IMR-90 (cell line): ENCODE results near the gene WARS2. TPM values are rescaled to one million over a fixed set of nuclear protein-coding genes. Genes with fewer than 3 reads are reported as not detected.

ENCODE experiments used
- ATAC-seq: fragments of 200-7000 bp; cut with Tn5 transposase; 2 replicates; pipeline ENCODE4 v1.9.1; 2020; ENCODE audit warnings: low read depth, mild to moderate bottlenecking, moderate library complexity
- BruUV-seq: library from RNA; stranded (reverse); fragments of 400-500 nt; replicated peaks from 2 replicates; lab custom pipeline; 2021; lab: Mats Ljungman, UMichigan
- CTCF ChIA-PET: fragments of 300-600 bp; formaldehyde crosslinking; extraction: SDS; loops from one replicate; lab custom pipeline; 2021; ENCODE audit warnings: antibody characterized with exemption; lab: Yijun Ruan, JAX
- POLR2A ChIA-PET: fragments of 300-600 bp; sonication (Branson Sonifier 250); formaldehyde crosslinking; loops from one replicate; lab custom pipeline; 2022; ENCODE audit warnings: antibody characterized with exemption; ENCODE audit not compliant: unreplicated experiment; lab: Charles Lee
- DNase-seq: peaks from one replicate; pipeline ENCODE4 v3.0.0; 2013
- H2AFZ ChIP-seq: replicated peaks from 2 replicates; pipeline ENCODE3; 2013; ENCODE audit warnings: low read length, mild to moderate bottlenecking; ENCODE audit not compliant: poor library complexity
- H2AK5ac ChIP-seq: 2 replicates; pipeline ENCODE4 v1.6.1; 2013; ENCODE audit warnings: low read depth, low read length, inconsistent platforms
- H2AK9ac ChIP-seq: replicated peaks from 2 replicates; pipeline ENCODE3; 2013; ENCODE audit warnings: mild to moderate bottlenecking, low read depth, low read length, moderate library complexity; ENCODE audit not compliant: poor library complexity
- H2BK120ac ChIP-seq: 2 replicates; pipeline ENCODE4 v1.6.1; 2013; ENCODE audit warnings: low read depth, low read length, inconsistent platforms
- H2BK15ac ChIP-seq: 3 replicates; pipeline ENCODE4 v1.6.1; 2013; ENCODE audit warnings: low read depth, low read length, inconsistent platforms
- H2BK20ac ChIP-seq: 2 replicates; pipeline ENCODE4 v1.6.1; 2013; ENCODE audit warnings: low read depth, mild to moderate bottlenecking, inconsistent platforms, low read length, moderate library complexity
- H2BK5ac ChIP-seq: 2 replicates; pipeline ENCODE4 v1.6.1; 2013; ENCODE audit warnings: mild to moderate bottlenecking, low read depth, low read length, inconsistent platforms; ENCODE audit not compliant: poor library complexity, severe bottlenecking
- H3K14ac ChIP-seq: replicated peaks from 2 replicates; pipeline ENCODE4 v1.6.1; 2013; ENCODE audit warnings: low read depth, low read length, inconsistent platforms
- H3K18ac ChIP-seq: 2 replicates; pipeline ENCODE4 v1.6.1; 2013; ENCODE audit warnings: low read depth, low read length, control low read depth
- H3K23ac ChIP-seq: 2 replicates; pipeline ENCODE4 v1.6.1; 2013; ENCODE audit warnings: low read depth, low read length, inconsistent platforms
- H3K27ac ChIP-seq: 2 replicates; pipeline ENCODE4 v1.5.1; 2013; ENCODE audit warnings: mild to moderate bottlenecking, control low read depth, low read length; ENCODE audit not compliant: insufficient read depth
- H3K27me3 ChIP-seq: 2 replicates; pipeline ENCODE4 v1.6.1; 2013; ENCODE audit warnings: low read length; ENCODE audit not compliant: control insufficient read depth, insufficient read depth
- H3K36me3 ChIP-seq: 2 replicates; pipeline ENCODE4 v1.6.1; 2013; ENCODE audit warnings: low read length, mixed read lengths; ENCODE audit not compliant: control insufficient read depth, insufficient read depth
- H3K4ac ChIP-seq: 2 replicates; pipeline ENCODE4 v1.6.1; 2013; ENCODE audit warnings: low read depth, low read length, inconsistent platforms
- H3K4me1 ChIP-seq: 2 replicates; pipeline ENCODE4 v1.6.1; 2013; ENCODE audit warnings: low read length, mixed read lengths; ENCODE audit not compliant: control insufficient read depth, insufficient read depth
- H3K4me2 ChIP-seq: 2 replicates; pipeline ENCODE4 v1.6.1; 2013; ENCODE audit warnings: low read depth, mild to moderate bottlenecking, control low read depth, low read length, moderate library complexity
- H3K4me3 ChIP-seq: 2 replicates; pipeline ENCODE4 v1.5.1; 2013; ENCODE audit warnings: low read depth, mild to moderate bottlenecking, control low read depth, low read length, moderate library complexity; ENCODE audit not compliant: insufficient read depth
- H3K56ac ChIP-seq: 2 replicates; pipeline ENCODE4 v1.6.1; 2013; ENCODE audit warnings: low read length, inconsistent platforms; ENCODE audit not compliant: insufficient read depth; ENCODE audit errors: extremely low read depth
- H3K79me1 ChIP-seq, 2 experiments: 2 replicates each; pipeline ENCODE4 v1.6.1; 2013; ENCODE audit warnings: low read length in 2 of 2, inconsistent platforms in 1 of 2, low read depth in 1 of 2
- H3K9ac ChIP-seq: 2 replicates; pipeline ENCODE4 v1.6.1; 2013; ENCODE audit warnings: low read depth, low read length, control low read depth
- H3K9me1 ChIP-seq: 2 replicates; pipeline ENCODE4 v1.6.1; 2013; ENCODE audit warnings: low read length, inconsistent platforms; ENCODE audit not compliant: insufficient read depth
- H3K9me3 ChIP-seq: 2 replicates; pipeline ENCODE4 v1.6.1; 2013; ENCODE audit warnings: low read length; ENCODE audit not compliant: control insufficient read depth, insufficient read depth
- H4K20me1 ChIP-seq: 2 replicates; pipeline ENCODE4 v1.6.1; 2013; ENCODE audit warnings: low read length, inconsistent platforms; ENCODE audit not compliant: insufficient read depth
- H4K5ac ChIP-seq: 2 replicates; pipeline ENCODE4 v1.6.1; 2013; ENCODE audit warnings: mild to moderate bottlenecking, low read depth, low read length, control low read depth
- H4K8ac ChIP-seq, 2 experiments: 2 replicates each; pipeline ENCODE4 v1.6.1; 2013; ENCODE audit warnings: low read depth in 2 of 2, low read length in 2 of 2, control low read depth in 1 of 2, inconsistent platforms in 1 of 2
- H4K91ac ChIP-seq: 2 replicates; pipeline ENCODE4 v1.6.1; 2013; ENCODE audit warnings: low read depth, low read length, inconsistent platforms; ENCODE audit not compliant: insufficient read depth
- BHLHE40 ChIP-seq: fragments of 150-350 bp; IDR thresholded peaks from 2 replicates; pipeline ENCODE4 v1.6.1; 2016; ENCODE audit warnings: mild to moderate bottlenecking, low read depth, low read length
- CEBPB ChIP-seq: IDR thresholded peaks from 2 replicates; pipeline ENCODE4 v1.6.1; 2012; ENCODE audit warnings: low read depth, low read length, improper control_type of control experiment
- MAZ ChIP-seq: IDR thresholded peaks from 2 replicates; pipeline ENCODE4 v1.6.1; 2012; ENCODE audit warnings: low read depth, mild to moderate bottlenecking, low read length, improper control_type of control experiment, moderate library complexity, borderline replicate concordance
- NFE2L2 ChIP-seq: fragments of 150-350 bp; IDR thresholded peaks from 2 replicates; pipeline ENCODE4 v1.6.1; 2016; ENCODE audit warnings: low read depth, mild to moderate bottlenecking, low read length
- POLR2A ChIP-seq: IDR thresholded peaks from 2 replicates; pipeline ENCODE4 v1.6.1; 2012; ENCODE audit warnings: mild to moderate bottlenecking, low read depth, low read length
- RAD21 ChIP-seq: IDR thresholded peaks from 2 replicates; pipeline ENCODE4 v1.6.1; 2012; ENCODE audit warnings: low read length, improper control_type of control experiment
- RCOR1 ChIP-seq: IDR thresholded peaks from 2 replicates; pipeline ENCODE4 v1.6.1; 2012; ENCODE audit warnings: mild to moderate bottlenecking, low read length, improper control_type of control experiment; ENCODE audit not compliant: insufficient replicate concordance
- SMC3 ChIP-seq: fragments of 150-350 bp; IDR thresholded peaks from 2 replicates; pipeline ENCODE4 v1.6.1; 2016; ENCODE audit warnings: low read depth, mild to moderate bottlenecking, antibody characterized with exemption, low read length, moderate library complexity
- WGBS, 2 experiments: methylation state at CpG; one replicate each; pipeline versions ENCODE4 v1.1.5 to v1.1.7; 2013; ENCODE audit warnings: missing lambda C conversion rate in 2 of 2; ENCODE audit not compliant: insufficient read length in 1 of 2; ENCODE audit errors: extremely low coverage in 2 of 2; 5-methylcytosine and 5-hydroxymethylcytosine counted together
- dilution Hi-C: fragments of 300-500 bp; cut with HindIII; formaldehyde crosslinking; loops from one replicate; pipeline ENCODE4 v1.14.3; 2018; ENCODE audit warnings: low sequenced_read_pairs; ENCODE audit not compliant: unreplicated experiment
- in situ Hi-C: fragments of 300-500 bp; cut with MboI; formaldehyde crosslinking; loops from 3 replicates; pipeline ENCODE4 v1.14.3; 2019; ENCODE audit warnings: low sequenced_read_pairs, inconsistent platforms, mixed read lengths
- intact Hi-C: fragments of 100-400 bp; cut with micrococcal nuclease; formaldehyde crosslinking; loops from 2 replicates; pipeline ENCODE4 v1.10.0; 2022
- polyA plus RNA-seq, 3 experiments: library from polyadenylated mRNA; depleted of rRNA; stranded (reverse); fragments of >200 nt; gene quantifications; 2 replicates each; pipeline ENCODE4 v1.2.3, GENCODE V29; 2012; ENCODE audit warnings: low replicate concordance in 1 of 3
- total RNA-seq: library from RNA; depleted of rRNA; stranded (reverse); fragments of >200 nt; gene quantifications from 2 replicates; pipeline ENCODE4 v1.2.3, GENCODE V29; 2012
- TF ChIP-seq, protein P1 (sequence below): conservative IDR thresholded peaks from 2 replicates; pipeline ENCODE4 v1.5.1; 2012; ENCODE audit warnings: mild to moderate bottlenecking, low read depth, low read length, improper control_type of control experiment
- TF ChIP-seq, protein P2 (sequence below): fragments of 150-350 bp; IDR thresholded peaks from 2 replicates; pipeline ENCODE4 v1.6.1; 2017; ENCODE audit warnings: mild to moderate bottlenecking, antibody characterized with exemption, low read length, low read depth
- TF ChIP-seq, protein P3 (sequence below): fragments of 150-350 bp; IDR thresholded peaks from 2 replicates; pipeline ENCODE4 v1.6.1; 2016; ENCODE audit warnings: low read depth, mild to moderate bottlenecking, low read length, moderate library complexity, borderline replicate concordance

Gene WARS2
- total and polyA plus RNA-seq, 2 of the 4 experiments (the other 2 are of a cell fraction), result 5.7 to 20.3 TPM

DNA sequence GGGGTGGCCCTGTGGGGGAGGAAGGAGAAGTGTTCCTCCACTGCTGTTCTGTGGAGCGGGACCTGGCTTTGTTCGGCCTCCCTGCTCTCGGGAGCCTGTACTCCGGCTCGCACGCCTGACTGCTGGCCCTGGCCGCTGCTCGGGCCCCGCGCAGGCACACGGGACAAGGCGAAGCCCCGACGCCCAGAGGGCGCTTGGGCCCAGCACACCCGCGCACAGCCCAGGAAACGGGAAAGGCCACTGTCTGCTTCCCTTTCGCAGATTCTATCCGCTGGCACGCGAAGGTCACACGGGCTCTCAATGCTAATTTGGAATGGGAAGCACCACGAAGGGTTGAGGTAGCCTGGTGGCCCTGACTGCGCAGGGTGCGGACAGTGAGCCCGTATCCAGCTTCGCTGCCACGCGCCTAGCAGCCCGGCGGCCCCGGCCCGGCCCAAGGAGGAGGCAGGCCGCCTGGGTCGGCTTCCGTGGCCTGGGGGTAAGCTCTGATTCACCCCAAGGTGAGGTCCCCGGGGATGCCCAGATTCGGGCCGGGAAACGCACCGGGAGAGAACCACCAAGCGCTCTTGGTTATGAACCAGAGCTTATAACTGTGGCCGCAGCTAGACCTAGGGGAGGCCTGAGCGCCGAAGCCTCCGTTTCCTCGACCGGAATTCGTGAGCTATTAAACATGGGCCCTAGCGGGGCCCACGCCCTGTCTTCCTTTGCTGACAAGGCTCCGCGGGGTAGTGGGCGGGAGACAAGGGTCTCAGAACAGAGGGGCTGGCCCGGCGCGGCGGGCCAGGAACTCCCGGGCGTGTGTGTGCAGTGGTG lies 132.6 kb downstream of the WARS2 start (continued):
- no peak for TF ChIP-seq RAD21

DNA sequence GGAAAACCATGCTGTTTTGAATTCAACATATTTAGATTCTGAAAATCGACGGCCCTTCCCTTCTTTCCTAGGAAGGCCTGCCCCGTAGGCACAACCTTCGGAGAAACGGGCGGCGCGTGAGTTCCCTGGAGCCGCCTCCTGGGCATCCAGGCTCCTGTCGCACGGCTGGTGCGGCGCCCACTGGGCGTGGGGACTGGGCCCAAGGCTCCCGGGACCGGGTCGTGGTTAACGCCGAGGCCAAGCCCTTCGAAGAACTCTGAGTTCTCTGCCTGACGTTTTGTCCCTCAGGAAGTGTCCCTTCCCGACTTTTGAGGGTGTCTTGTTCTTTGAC lies 133.1 kb downstream of the WARS2 start:
- no peak overlapping the region for H2BK15ac ChIP-seq
- intact Hi-C loops, result loop anchor here (10.0 kb wide), 1 partner anchor 127 kb away; no protein-coding TSS in a partner anchor

More for the DNA sequence above, 133.1 kb downstream of the WARS2 start:
- no peak for ATAC-seq
- POLR2A ChIA-PET, result no interaction called here
- H2AFZ ChIP-seq, result no peak overlapping the region
- H3K9me3 ChIP-seq, result peaks cover 15% of the 10 kb centered on the region
- peaks cover 72% of the 10 kb centered on the region for H3K27me3 ChIP-seq
- no peak overlapping the region for H3K23ac ChIP-seq
- no peak overlapping the region for H4K8ac ChIP-seq
- H3K4me2 ChIP-seq, result no peak overlapping the region
- H3K4ac ChIP-seq, result no peak overlapping the region
- H4K5ac ChIP-seq, result no peak overlapping the region
- no peak overlapping the region for H4K91ac ChIP-seq
- no peak overlapping the region for H2BK20ac ChIP-seq
- H2AK9ac ChIP-seq, result no peak overlapping the region
- H3K9ac ChIP-seq, result no peak overlapping the region
- H3K79me1 ChIP-seq, result no peaks in the 10 kb centered on the region
- no peaks in the 10 kb centered on the region for H4K20me1 ChIP-seq
- no peak overlapping the region for H3K18ac ChIP-seq
- TF ChIP-seq NFE2L2 (no peak), CEBPB (no peak), POLR2A (no peak), MAZ (no peak), SMC3 (no peak), RCOR1 (no peak), BHLHE40 (no peak)
- TF ChIP-seq, protein P1, sequence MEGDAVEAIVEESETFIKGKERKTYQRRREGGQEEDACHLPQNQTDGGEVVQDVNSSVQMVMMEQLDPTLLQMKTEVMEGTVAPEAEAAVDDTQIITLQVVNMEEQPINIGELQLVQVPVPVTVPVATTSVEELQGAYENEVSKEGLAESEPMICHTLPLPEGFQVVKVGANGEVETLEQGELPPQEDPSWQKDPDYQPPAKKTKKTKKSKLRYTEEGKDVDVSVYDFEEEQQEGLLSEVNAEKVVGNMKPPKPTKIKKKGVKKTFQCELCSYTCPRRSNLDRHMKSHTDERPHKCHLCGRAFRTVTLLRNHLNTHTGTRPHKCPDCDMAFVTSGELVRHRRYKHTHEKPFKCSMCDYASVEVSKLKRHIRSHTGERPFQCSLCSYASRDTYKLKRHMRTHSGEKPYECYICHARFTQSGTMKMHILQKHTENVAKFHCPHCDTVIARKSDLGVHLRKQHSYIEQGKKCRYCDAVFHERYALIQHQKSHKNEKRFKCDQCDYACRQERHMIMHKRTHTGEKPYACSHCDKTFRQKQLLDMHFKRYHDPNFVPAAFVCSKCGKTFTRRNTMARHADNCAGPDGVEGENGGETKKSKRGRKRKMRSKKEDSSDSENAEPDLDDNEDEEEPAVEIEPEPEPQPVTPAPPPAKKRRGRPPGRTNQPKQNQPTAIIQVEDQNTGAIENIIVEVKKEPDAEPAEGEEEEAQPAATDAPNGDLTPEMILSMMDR, result no peak
- TF ChIP-seq, protein P2, sequence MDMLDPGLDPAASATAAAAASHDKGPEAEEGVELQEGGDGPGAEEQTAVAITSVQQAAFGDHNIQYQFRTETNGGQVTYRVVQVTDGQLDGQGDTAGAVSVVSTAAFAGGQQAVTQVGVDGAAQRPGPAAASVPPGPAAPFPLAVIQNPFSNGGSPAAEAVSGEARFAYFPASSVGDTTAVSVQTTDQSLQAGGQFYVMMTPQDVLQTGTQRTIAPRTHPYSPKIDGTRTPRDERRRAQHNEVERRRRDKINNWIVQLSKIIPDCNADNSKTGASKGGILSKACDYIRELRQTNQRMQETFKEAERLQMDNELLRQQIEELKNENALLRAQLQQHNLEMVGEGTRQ, result no peak
- TF ChIP-seq, protein P3, sequence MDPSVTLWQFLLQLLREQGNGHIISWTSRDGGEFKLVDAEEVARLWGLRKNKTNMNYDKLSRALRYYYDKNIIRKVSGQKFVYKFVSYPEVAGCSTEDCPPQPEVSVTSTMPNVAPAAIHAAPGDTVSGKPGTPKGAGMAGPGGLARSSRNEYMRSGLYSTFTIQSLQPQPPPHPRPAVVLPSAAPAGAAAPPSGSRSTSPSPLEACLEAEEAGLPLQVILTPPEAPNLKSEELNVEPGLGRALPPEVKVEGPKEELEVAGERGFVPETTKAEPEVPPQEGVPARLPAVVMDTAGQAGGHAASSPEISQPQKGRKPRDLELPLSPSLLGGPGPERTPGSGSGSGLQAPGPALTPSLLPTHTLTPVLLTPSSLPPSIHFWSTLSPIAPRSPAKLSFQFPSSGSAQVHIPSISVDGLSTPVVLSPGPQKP, result no peak
- no peaks in the 10 kb centered on the region; the same call in 1 of the 2 replicates for H3K4me1 ChIP-seq
- no peak overlapping the region for H3K56ac ChIP-seq
- no peaks in the 10 kb centered on the region for H3K36me3 ChIP-seq
- in situ Hi-C loops (no loop called here), dilution Hi-C loops (no loop called here)
- H2BK5ac ChIP-seq, result no peak overlapping the region
- CTCF ChIA-PET, result interaction anchor here (1.2 kb wide), 1 partner anchor 853 kb away, joined by 3 read pairs; no protein-coding TSS in a partner anchor
- no peak for DNase-seq
- no peak overlapping the region for H2BK120ac ChIP-seq
- no peaks in the 10 kb centered on the region for H3K9me1 ChIP-seq
- no peak overlapping the region for H3K14ac ChIP-seq
- BruUV-seq, result no TSS peak
- 17% methylated on average over 13 of the region's 22 CpGs; no CpG with 5 or more reads in 1 of the 2 experiments for WGBS, 2 experiments
- no peak overlapping the region for H3K4me3 ChIP-seq
- no peak overlapping the region for H3K27ac ChIP-seq
- no peak overlapping the region for H2AK5ac ChIP-seq
